Measurements from ENCODE around the gene GYPB.
"Not testable (repeated sequence)": the region's sequence is repeated elsewhere in the genome, so short reads cannot be mapped to it uniquely, and the experiment has no call there.

DNA sequence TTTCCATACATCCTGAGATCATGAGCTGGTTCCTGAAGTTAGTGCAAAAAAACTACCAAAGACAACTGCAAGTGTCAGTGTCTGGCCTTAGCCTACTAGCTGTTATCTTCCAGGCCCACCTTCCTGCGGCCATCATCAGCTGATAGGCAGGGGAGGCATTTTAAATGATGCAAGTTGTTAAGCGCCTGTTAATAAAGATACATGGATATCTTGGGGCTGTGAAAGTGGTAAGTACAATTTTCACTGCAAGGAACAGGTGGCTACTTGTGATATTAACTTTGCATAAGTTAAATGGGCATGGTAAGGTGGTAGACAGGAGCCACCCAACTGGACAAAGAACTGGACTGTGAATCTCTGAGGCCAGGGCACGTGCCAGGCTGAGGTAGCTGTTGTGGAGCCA, at the start of gene GYPB:
- TF ChIP-seq, protein P1, sequence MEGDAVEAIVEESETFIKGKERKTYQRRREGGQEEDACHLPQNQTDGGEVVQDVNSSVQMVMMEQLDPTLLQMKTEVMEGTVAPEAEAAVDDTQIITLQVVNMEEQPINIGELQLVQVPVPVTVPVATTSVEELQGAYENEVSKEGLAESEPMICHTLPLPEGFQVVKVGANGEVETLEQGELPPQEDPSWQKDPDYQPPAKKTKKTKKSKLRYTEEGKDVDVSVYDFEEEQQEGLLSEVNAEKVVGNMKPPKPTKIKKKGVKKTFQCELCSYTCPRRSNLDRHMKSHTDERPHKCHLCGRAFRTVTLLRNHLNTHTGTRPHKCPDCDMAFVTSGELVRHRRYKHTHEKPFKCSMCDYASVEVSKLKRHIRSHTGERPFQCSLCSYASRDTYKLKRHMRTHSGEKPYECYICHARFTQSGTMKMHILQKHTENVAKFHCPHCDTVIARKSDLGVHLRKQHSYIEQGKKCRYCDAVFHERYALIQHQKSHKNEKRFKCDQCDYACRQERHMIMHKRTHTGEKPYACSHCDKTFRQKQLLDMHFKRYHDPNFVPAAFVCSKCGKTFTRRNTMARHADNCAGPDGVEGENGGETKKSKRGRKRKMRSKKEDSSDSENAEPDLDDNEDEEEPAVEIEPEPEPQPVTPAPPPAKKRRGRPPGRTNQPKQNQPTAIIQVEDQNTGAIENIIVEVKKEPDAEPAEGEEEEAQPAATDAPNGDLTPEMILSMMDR (IDR thresholded peaks at IDR 0.05) = not testable (repeated sequence)
- TF ChIP-seq POLR2AphosphoS5, POLR2A, EP300 (IDR thresholded peaks at IDR 0.05): not testable (repeated sequence)

Measured in gastroesophageal sphincter (tissue), 3 donors.